Spinal cord (tissue), 10 donors: ENCODE data around the gene SIPA1L3. TPM values are rescaled to one million over a fixed set of nuclear protein-coding genes. Genes with fewer than 3 reads are reported as not detected.

Experiments
- DNase-seq, 6 donors: peaks; one replicate each; pipeline versions ENCODE4 v3.0.0 to v3.0.0-alpha.2; 2013 to 2015; ENCODE audit warnings: low spot score in 6 of 6, low read depth in 4 of 6
- H3K27ac ChIP-seq: one replicate; pipeline ENCODE4 v1.5.1; 2013; ENCODE audit warnings: low read depth, low read length, control low read depth
- H3K27me3 ChIP-seq: one replicate; pipeline ENCODE4 v1.6.1; 2013; ENCODE audit warnings: low read length; ENCODE audit not compliant: control insufficient read depth, insufficient read depth
- H3K36me3 ChIP-seq: one replicate; pipeline ENCODE4 v1.6.1; 2013; ENCODE audit warnings: low read length; ENCODE audit not compliant: control insufficient read depth, insufficient read depth
- H3K4me1 ChIP-seq: one replicate; pipeline ENCODE4 v1.6.1; 2013; ENCODE audit warnings: low read length; ENCODE audit not compliant: control insufficient read depth, insufficient read depth
- H3K4me3 ChIP-seq: one replicate; pipeline ENCODE4 v1.5.1; 2013; ENCODE audit warnings: low read depth, low read length, control low read depth
- H3K9me3 ChIP-seq: one replicate; pipeline ENCODE4 v1.6.1; 2013; ENCODE audit warnings: low read length; ENCODE audit not compliant: control insufficient read depth, insufficient read depth
- WGBS: methylation state at CpG from one replicate; pipeline ENCODE4 v1.1.5; 2013; ENCODE audit warnings: missing lambda C conversion rate; ENCODE audit not compliant: insufficient coverage; 5-methylcytosine and 5-hydroxymethylcytosine counted together
- polyA plus RNA-seq, 2 donors: library from polyadenylated mRNA; unstranded; fragments of 120-200 nt; gene quantifications; one replicate each; pipeline ENCODE4 v1.2.1, GENCODE V29; 2013; ENCODE audit not compliant: insufficient read length in 2 of 2
- total RNA-seq, 2 donors: library from RNA; depleted of rRNA in 1 of 2; stranded (reverse); fragments of 120-200 nt in 1 of 2; fragments of >200 nt in 1 of 2; gene quantifications; one replicate each; pipeline versions ENCODE4 v1.2.3 to v1.2.4, GENCODE V29; 2013 to 2014
- donor health status: healthy.

Gene SIPA1L3
- total and polyA plus RNA-seq, 4 donors, result 13.6 to 34.8 (median 21.9) TPM

DNA sequence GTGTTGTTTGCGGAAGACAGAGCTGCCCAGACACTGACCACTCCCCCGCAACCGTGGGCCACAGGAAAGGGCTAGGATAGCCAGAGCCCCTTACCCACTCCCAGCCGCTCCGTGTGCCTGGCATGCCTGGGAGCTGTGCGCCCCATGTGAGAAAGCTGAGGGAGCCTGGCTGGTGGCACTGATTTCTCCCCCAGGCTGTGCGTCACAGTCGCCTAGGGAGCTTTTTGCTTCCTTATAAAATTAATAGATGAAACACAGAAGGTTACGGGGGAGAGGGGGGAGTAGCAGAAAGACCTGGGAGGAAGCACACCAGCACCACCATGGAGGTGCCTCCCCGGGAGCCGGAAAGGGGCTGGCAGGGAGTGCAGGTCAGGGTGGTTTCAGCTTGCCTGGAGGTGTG, 292.3 kb downstream of the SIPA1L3 start:
- H3K27me3 ChIP-seq, result no peaks in the 10 kb centered on the region
- H3K4me1 ChIP-seq, result peaks cover 5% of the 10 kb centered on the region
- H3K4me3 ChIP-seq, result no peak overlapping the region
- H3K27ac ChIP-seq, result no peak overlapping the region
- WGBS, result 82% methylated on average over 7 of the region's 11 CpGs
- H3K36me3 ChIP-seq, result peaks cover 93% of the 10 kb centered on the region
- H3K9me3 ChIP-seq, result no peaks in the 10 kb centered on the region
- DNase-seq, result no peak

DNA sequence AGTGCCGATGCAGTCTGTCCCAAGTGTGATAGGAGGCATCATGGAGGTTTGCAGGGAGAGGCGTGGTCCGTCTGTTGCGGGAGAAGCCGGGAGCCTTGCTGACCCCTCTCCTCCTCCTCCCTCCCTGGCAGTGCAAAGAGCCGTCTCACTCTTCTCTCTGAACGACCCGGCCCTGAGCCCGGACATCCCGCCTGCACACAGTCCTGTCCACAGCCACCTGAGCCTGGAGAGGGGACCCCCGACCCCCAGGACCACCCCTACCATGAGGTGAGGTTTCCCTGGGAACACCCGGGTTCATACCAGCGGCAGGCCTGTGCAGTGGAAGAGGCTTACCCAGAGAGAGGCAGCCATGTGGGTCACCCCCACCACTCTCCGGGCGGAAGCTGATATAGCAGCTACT, 294.7 kb downstream of the SIPA1L3 start:
- Histone ChIP-seq H3K4me1 (peaks cover 6% of the 10 kb centered on the region), H3K36me3 (peaks cover 90% of the 10 kb centered on the region), H3K27ac (no peak overlapping the region), H3K4me3 (no peak overlapping the region), H3K9me3 (no peaks in the 10 kb centered on the region), H3K27me3 (no peaks in the 10 kb centered on the region)
- DNase-seq, result no peak
- 80% methylated on average over 13 of the region's 15 CpGs for WGBS

DNA sequence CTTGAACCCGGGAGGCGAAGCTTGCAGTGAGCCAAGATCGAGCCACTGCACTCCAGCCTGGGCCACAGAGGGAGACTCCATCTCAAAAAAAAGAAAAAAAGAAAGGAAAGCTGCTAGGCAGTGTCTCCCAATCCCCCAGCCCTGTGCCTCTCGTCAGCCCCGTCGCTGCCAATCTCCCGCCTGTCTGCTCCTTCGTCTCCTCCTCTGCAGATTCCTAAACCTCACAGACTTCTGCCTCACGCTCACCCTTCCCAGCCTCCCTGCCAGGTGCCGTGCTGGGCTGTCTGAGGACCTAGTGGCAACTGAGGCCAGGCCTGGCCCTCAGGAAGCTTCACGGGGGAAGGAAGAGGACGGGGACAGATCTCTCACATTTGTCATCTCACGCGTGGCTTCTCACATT, 295.5 kb downstream of the SIPA1L3 start:
- DNase-seq, result peak in 1 of 6 donors; percentile 40
- Histone ChIP-seq H3K4me3 (no peak overlapping the region), H3K9me3 (no peaks in the 10 kb centered on the region), H3K4me1 (peaks cover 13% of the 10 kb centered on the region), H3K36me3 (peaks cover 89% of the 10 kb centered on the region), H3K27ac (no peak overlapping the region), H3K27me3 (no peaks in the 10 kb centered on the region)
- WGBS, result 95% methylated on average over 14 of the region's 14 CpGs

DNA sequence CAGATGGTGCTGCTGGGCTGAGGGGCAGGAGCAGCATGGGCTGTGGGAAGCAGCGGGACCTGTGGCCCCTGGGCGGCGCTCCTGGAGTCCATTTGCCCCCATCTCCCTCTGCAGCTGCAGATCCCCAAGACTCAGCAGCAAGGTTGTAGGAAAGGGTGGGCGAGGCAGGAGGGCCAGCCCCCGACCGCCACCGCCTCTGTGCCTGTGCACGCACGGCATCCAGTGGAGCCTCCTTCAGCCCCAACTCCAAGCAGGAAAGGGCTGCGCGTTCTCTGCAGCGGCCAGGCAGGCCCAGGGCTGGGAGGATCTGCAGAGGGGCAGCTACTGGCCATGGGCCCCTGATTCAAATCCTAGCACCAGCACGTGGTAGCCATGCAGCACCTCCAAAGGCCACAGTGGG, 296.2 kb downstream of the SIPA1L3 start:
- Histone ChIP-seq H3K36me3 (peaks cover 84% of the 10 kb centered on the region), H3K27me3 (no peaks in the 10 kb centered on the region), H3K27ac (no peak overlapping the region), H3K9me3 (no peaks in the 10 kb centered on the region), H3K4me1 (peaks cover 15% of the 10 kb centered on the region), H3K4me3 (no peak overlapping the region)
- 87% methylated on average over 11 of the region's 13 CpGs for WGBS
- DNase-seq, result no peak

DNA sequence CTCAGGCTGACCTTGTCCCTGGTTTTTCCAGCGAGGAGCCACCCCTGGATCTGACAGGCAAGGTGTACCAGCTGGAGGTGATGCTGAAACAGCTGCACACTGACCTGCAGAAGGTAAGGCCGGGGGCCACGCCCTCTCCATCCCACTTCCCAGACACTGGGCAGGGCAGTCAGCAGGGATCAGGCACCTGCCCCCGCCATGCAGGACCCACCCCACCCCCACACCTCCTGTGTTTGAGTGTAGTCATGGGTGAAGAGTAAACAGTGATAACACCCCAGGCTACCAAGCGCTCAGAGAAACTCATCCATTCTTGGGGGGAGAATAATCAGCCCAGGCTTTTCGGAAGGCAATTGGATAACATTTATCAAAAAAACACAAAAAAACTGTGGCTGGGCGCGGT, 297.1 kb downstream of the SIPA1L3 start:
- Histone ChIP-seq H3K36me3 (peaks cover 75% of the 10 kb centered on the region), H3K9me3 (no peaks in the 10 kb centered on the region), H3K27me3 (no peaks in the 10 kb centered on the region), H3K4me1 (peaks cover 16% of the 10 kb centered on the region), H3K4me3 (no peak overlapping the region), H3K27ac (no peak overlapping the region)
- WGBS, result 93% methylated on average over 1 of the region's 8 CpGs
- no peak for DNase-seq

DNA sequence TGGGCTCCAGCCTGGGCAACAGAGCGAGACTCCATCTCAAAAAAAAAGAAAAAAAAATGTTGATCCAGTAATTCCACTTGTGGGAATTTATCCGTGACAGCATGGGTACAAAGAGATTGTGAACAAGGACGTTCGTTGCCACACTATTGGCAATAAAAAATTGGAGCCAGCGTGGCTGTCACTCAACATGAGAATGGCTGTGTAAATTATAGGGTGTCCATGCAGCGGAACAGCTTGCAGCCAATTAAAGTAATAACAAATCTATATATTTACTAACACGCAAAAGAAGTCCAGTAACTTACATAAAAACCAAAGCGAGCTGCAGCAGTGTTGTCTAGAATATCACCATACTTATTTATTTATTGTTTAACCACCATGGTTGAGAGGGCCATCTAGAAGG, 297.7 kb downstream of the SIPA1L3 start:
- Histone ChIP-seq H3K4me3 (no peak overlapping the region), H3K27ac (no peak overlapping the region), H3K36me3 (peaks cover 70% of the 10 kb centered on the region), H3K4me1 (peaks cover 19% of the 10 kb centered on the region), H3K27me3 (no peaks in the 10 kb centered on the region), H3K9me3 (no peaks in the 10 kb centered on the region)
- WGBS, result 69% methylated on average over 4 of the region's 8 CpGs
- no peak for DNase-seq

DNA sequence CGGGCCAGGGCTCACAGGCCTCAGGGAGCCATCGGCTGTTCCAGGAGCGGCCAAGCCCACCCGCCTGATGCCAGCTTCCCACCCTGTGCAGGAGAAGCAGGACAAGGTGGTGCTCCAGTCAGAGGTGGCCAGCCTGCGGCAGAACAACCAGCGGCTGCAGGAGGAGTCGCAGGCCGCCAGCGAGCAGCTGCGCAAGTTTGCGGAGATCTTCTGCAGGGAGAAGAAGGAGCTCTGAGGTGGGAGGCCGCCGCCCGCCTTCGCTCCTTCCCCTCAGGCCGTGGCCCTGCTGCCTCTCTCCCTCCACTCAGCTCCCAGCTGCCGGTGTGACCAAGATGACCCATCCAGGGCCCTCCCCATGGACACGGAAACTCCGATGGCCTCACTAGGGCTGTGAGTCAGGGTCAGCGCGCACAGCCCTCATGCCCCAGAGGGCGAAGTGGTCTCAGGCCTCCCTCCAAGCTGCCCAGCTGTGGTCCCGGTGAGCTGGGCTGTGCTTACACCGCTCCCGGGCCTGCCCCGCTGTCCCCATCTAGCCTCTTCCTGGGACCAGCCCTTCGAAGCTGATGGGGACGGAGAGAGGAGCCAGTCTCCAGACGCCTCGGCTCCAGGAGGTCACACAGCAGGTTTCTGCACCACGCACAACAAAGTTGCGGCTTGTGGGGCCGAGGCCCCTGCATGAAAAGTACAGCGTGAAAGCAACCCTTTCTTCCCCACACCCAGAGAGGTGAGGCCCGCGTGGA, 299.2 kb downstream of the SIPA1L3 start:
- no peaks in the 10 kb centered on the region for H3K9me3 ChIP-seq
- H3K4me3 ChIP-seq, result no peak overlapping the region
- no peaks in the 10 kb centered on the region for H3K27me3 ChIP-seq
- peaks cover 34% of the 10 kb centered on the region for H3K4me1 ChIP-seq
- peaks cover 60% of the 10 kb centered on the region for H3K36me3 ChIP-seq
- 76% methylated on average over 29 of the region's 36 CpGs for WGBS
- H3K27ac ChIP-seq, result no peak overlapping the region
- DNase-seq, result no peak

DNA sequence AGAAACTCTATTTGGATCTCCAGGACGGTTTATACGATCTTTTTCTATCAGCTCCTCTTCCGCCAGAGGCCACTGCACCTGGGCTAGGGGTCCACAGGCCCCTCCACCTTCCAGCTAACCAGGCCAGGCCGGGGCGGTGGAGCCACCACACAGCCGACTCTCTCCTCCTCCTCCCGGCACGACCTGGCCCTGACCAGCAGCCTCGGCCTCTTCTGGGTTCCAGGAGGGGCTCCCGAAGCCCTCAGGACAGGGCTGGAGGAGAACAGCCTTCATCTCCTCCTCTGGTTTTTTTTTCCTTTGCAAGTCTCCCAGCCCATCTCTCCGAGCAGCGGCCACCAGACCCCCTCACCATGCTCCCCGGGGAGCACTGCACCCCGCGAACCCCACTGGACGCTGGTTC, 299.9 kb downstream of the SIPA1L3 start:
- Histone ChIP-seq H3K27me3 (no peaks in the 10 kb centered on the region), H3K4me1 (peaks cover 41% of the 10 kb centered on the region), H3K4me3 (no peak overlapping the region), H3K36me3 (peaks cover 60% of the 10 kb centered on the region), H3K27ac (no peak overlapping the region), H3K9me3 (no peaks in the 10 kb centered on the region)
- 86% methylated on average over 16 of the region's 16 CpGs for WGBS
- no peak for DNase-seq

DNA sequence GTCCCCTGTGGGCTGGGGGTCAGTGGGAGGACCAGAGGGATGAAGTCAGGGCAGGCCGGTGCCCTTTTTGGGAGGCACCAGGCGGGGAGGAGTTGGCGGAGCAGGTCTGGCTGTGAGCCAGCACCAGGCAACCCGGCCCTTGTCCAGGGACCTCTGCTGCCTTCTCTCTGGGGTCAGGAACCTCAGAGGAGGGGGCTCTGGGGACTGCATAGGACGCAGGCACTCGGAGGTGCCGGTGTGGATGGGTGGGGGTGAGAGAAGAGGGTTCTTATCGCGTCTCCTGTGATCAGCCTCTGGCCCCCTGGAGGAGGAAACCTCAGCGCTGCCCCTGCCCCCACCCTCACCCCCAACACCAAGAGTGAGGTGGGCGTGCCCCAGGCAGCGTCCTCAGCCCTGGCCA, 300.5 kb downstream of the SIPA1L3 start:
- Histone ChIP-seq H3K4me3 (no peak overlapping the region), H3K36me3 (peaks cover 55% of the 10 kb centered on the region), H3K27ac (no peak overlapping the region), H3K9me3 (no peaks in the 10 kb centered on the region), H3K27me3 (no peaks in the 10 kb centered on the region), H3K4me1 (peaks cover 42% of the 10 kb centered on the region)
- DNase-seq, result no peak
- WGBS, result 40% methylated on average over 3 of the region's 12 CpGs

DNA sequence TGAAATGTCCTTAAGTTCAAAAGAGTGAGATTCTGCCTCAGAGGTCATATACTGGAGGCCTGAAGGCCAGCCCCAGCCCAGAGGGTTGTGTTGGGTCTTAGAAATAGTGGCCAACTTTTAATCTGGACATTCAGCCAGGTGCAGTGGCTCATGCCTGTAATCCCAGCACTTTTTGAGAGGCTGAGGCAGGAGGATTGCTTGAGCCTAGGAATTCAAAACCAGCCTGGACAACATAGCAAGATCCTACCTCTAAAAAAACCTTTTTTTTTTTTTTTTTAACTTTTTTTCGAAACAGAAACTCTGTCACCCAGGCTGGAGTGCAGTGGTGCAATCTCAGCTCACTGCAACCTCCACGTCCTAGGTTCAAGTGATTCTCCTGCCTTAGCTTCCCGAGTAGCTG, 301.6 kb downstream of the SIPA1L3 start:
- 100% methylated on average over 1 of the region's 3 CpGs for WGBS
- DNase-seq, result no peak
- Histone ChIP-seq H3K4me1 (peaks cover 48% of the 10 kb centered on the region), H3K36me3 (peaks cover 55% of the 10 kb centered on the region), H3K4me3 (no peak overlapping the region), H3K9me3 (no peaks in the 10 kb centered on the region), H3K27me3 (no peaks in the 10 kb centered on the region), H3K27ac (no peak overlapping the region)
